RWPE1 (cell line): Measurements from ENCODE around the gene MMS22L.

Source experiments
- CTCF ChIA-PET: fragments of 350-600 bp; sonication (Branson Sonifier 250); formaldehyde crosslinking; extraction: SDS; loops from one replicate; lab custom pipeline; 2021; lab: Yijun Ruan, JAX
- POLR2A ChIA-PET: fragments of 400-600 bp; formaldehyde crosslinking; extraction: SDS; loops from one replicate; lab custom pipeline; 2020; ENCODE audit warnings: antibody characterized with exemption; ENCODE audit not compliant: low non-redundant PET; lab: Yijun Ruan, JAX
- DNase-seq: peaks from one replicate; pipeline ENCODE4 v3.0.0; 2012; ENCODE audit warnings: low spot score
- H3K27ac ChIP-seq: fragments of 450-650 bp; 2 replicates; pipeline ENCODE4 v1.5.1; 2017
- CTCF ChIP-seq: fragments of 450-650 bp; conservative IDR thresholded peaks from 2 replicates; pipeline ENCODE4 v1.5.1; 2017; ENCODE audit warnings: low read depth, mild to moderate bottlenecking

Gene MMS22L

GRCh38 chr6:97111243-97111642 lies 171.8 kb downstream of the MMS22L start:
- POLR2A ChIA-PET, result no interaction called here
- no peak for DNase-seq
- H3K27ac ChIP-seq, result no peak overlapping the region
- no peak for TF ChIP-seq CTCF
- CTCF ChIA-PET, result no interaction called here

- ChIA-PET POLR2A (no interaction called here), CTCF (no interaction called here)
- H3K27ac ChIP-seq, result no peak overlapping the region
- no peak for DNase-seq
- TF ChIP-seq CTCF, result no peak
Observed at GRCh38 chr6:97110626-97111025, 172.4 kb downstream of the MMS22L start.

GRCh38 chr6:97110149-97110548 lies 172.9 kb downstream of the MMS22L start:
- POLR2A ChIA-PET, result interaction anchor here (0.6 kb wide), 1 partner anchor 162 kb away, joined by 3 read pairs; no protein-coding TSS in a partner anchor

GRCh38 chr6:97109444-97109843 lies 173.6 kb downstream of the MMS22L start:
- no peak for TF ChIP-seq CTCF
- ChIA-PET POLR2A (interaction anchor here (0.6 kb wide), 1 partner anchor 163 kb away, joined by 3 read pairs; no protein-coding TSS in a partner anchor), CTCF (no interaction called here)
- H3K27ac ChIP-seq, result no peak overlapping the region
- no peak for DNase-seq

More at GRCh38 chr6:97110149-97110548, 172.9 kb downstream of the MMS22L start:
- H3K27ac ChIP-seq, result no peak overlapping the region
- CTCF ChIA-PET, result no interaction called here
- TF ChIP-seq CTCF, result no peak
- DNase-seq, result no peak

GRCh38 chr6:97102145-97102790 lies 180.7 kb downstream of the MMS22L start:
- no peak for TF ChIP-seq CTCF
- no peak for DNase-seq
- H3K27ac ChIP-seq, result no peak overlapping the region
- ChIA-PET CTCF (interaction anchor here (0.6 kb wide), 1 partner anchor 245 kb away, joined by 3 read pairs; no protein-coding TSS in a partner anchor), POLR2A (no interaction called here)

- no peak for DNase-seq
- CTCF ChIA-PET, result no interaction called here
- H3K27ac ChIP-seq, result no peak overlapping the region
- POLR2A ChIA-PET, result no interaction called here
- no peak for TF ChIP-seq CTCF
Observed at GRCh38 chr6:97100696-97101095, 182.3 kb downstream of the MMS22L start.
